GM19463 (cell line): ENCODE measurements around the gene SLC7A14.

Experiments used
- ATAC-seq: cut with Tn5 transposase; IDR thresholded peaks from one replicate; pipeline ENCODE4 v1.9.1; 2021; ENCODE audit warnings: mild to moderate bottlenecking, moderate library complexity; ENCODE audit not compliant: unreplicated experiment

Gene SLC7A14

DNA sequence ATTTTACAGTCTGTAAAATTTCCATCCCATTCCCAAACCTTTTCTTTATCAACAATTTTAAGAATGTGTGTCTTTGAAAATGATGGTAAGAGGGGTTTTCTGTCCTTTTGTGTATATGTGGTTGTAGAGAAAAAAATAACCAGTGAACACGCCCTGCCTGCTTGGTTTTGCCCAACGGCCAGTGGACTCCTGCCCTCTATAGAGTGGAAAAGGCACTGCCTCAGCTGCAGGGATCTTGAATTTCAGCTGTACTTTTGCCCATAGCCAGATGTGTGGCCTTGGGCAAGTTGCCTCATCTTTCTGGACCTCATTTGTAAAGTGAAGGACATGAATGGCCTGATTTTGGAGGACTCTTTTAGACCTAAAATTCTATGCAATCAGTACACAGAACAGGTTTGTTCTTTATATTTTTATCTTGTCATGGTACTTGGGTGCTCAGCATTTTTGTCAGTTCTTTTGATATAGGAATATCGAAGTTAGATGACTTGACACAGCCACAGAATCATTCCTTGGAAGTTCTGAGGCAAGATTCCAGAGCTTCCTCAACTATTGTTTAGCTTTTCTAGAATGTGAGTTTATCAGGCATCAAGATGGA, 86.2 kb downstream of the SLC7A14 start:
- ATAC-seq: no peak

DNA sequence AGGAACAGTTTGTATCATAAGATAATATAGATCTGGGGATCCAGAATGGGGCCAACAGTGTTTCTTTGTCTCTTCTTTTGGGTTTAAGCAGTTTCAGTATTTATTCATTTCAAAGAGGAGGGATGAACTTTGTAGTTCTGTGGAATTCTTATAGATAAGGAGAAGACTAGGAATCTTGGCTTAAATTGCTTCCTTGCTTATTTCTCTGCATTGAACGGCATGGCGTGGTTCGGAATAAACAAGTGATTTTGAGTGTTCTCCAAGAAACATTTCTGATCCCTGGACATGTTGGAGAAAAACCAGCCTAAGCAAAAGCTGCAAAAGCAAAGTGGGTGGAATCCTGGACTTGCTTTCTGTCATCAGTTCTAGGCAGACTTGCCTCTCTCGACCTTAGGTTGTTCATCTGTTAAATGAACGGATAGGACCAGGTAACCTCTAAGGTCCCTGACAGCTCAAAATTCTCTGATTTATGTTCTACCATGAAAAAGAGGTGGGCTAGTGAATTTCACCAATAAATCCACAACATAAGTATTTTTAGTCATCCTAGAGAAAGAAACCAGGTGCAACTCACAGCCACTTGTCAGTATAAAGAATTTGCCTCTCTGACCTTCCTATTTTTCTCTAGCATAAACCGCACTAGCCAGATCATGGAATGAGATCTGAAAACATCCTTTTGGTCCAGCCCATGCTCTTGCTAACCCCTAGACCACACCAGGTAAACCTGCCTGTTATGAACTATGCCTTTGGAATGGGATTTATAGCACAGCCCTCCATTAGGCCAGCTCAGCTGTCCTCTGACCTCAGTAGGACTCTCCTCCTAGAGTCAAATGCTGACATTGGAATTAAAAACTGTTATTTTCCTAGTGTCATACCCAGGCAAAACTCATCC, 88.4 kb downstream of the SLC7A14 start:
- no peak for ATAC-seq

DNA sequence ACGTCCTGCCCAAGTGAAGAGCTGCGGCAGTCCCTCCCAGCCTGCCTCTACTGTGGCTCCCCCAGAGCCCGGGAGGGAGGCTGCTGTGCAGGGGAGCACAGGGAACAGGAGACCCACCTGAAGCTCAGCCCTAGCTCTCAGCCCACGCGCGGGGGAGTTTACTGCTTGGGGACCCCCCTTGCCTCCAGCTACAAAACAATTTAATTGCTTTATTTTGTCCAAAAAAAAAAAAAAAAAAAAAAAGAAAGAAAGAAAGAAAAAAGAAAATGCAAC, 89.1 kb downstream of the SLC7A14 start:
- ATAC-seq: no peak

DNA sequence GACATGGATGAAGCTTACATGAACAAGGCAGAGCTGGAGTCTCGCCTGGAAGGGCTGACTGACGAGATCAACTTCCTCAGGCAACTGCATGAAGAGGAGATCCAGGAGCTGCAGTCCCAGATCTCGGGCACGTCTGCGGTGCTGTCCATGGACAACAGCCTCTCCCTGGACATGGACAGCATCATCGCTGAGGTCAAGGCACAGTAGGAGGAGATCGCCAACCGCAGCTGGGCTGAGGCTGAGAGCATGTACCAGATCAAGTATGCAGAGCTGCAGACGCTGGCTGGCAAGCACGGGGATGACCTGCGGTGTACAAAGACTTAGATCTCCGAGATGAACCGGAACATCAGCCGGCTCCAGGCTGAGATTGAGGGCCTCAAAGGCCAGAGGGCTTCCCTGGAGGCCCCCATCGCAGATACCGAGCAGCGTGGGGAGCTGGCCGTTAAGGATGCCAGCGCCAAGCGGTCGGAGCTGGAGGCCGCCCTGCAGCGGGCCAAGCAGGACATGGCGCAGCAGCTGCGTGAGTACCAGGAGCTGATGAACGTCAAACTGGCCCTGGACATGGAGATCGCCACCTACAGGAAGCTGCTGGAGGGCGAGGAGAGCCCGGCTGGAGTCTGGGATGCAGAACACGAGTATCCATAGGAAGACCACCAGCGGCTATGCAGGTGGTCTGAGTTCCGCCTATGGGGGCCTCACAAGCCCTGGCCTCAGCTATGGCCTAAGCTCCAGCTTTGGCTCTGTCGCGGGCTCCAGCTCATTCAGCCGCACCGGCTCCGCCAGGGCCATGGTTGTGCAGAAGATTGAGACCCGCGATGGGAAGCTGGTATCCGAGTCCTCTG, 89.6 kb downstream of the SLC7A14 start:
- ATAC-seq: no peak

- no peak for ATAC-seq
Measured at GRCh38 chr3:170494766-170495165, 91.1 kb downstream of the SLC7A14 start.

GRCh38 chr3:170493712-170494182, 92.1 kb downstream of the SLC7A14 start:
- ATAC-seq: no peak

GRCh38 chr3:170491901-170492300, 94.0 kb downstream of the SLC7A14 start:
- no peak for ATAC-seq

DNA sequence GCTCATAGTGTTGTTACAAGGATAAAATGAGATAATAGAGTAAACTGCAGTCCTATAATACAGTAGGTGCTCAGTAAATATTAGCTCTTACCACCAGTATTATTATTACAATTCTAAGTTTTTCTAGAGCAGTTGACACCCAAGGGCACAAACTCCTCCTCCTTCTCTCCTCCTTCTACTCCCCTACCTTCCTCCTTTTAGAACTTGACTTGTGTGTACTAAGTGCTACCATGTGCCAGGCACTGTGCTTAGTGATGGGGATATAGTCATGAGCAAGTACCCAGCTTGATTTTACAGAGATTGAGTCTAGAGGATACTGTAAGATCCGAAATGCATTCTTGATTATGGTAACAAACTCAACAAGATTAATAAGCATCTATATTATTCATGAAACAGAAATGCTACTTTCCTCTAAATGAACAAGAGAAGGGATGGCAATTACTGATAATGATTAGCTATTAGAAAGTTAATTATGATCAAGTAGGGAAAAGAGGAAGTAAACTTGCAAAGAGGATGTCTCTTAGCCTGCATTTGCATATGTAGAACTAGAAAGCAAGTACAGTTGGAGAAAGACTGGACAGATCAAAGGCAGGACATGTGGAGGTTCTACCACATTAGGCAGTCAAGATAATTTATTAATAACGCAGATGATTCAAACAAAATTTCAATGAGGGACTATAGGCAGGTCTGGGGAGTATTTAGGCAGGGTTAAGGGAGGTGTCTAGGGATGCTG, 94.9 kb downstream of the SLC7A14 start:
- no peak for ATAC-seq

DNA sequence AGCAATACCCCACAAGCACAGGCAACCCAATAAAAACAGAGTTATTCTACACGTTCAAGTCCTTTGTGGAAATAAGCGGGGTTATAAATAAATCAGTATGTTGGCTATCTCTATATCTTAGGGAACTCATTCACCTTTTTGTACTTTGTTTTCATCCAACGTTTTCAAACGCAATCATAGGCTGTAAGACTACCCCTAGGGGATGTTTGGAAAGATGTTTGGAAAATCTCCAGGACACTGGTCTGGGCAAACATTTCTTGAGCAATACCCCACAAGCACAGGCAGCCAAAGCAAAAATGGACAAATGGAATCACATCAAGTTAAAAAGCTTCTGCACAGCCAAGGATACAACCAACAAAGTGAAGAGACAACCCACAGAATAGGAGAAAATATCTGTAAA, 97.1 kb downstream of the SLC7A14 start:
- ATAC-seq: no peak

DNA sequence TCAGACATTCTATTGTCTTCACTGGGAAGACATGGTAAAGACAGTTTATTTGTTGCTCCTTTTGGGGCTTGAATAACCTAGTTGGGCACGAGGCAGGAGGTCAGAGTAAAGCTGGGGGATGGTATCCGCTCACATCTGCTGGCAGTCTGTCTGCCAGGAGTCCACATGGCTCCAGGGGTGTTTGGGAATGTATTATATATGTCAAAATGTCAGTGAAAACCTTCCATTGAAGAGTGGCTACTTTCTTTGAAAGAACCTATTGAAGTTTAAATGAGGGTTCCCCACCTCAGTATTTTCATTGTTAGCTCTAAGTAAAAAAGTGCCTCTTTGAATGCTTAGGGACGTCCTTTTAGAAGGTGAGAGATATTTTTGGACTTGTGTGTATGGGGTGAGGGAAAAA, 98.8 kb downstream of the SLC7A14 start:
- no peak for ATAC-seq

GRCh38 chr3:170486398-170486797, 99.5 kb downstream of the SLC7A14 start:
- ATAC-seq: no peak

DNA sequence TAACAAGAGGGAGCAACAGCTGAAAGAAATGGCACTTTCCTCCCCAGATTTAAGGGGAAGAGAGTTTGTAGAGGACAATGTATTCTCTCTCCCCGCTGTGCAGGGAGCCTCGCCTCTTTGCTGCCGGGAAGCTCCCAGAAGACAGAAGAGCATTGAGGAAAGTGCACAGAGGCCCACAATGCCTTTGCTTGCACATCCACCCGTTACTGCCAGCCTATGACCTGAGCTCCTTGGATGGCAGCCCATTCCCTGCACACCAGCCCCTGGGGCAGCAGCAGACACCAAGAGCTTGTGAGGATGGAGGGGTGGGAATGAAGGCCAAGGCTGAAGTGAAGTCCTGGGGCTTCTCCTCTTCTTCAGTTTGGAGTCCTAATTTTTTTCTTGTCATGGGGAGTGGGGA, 100.2 kb downstream of the SLC7A14 start:
- ATAC-seq: no peak

- ATAC-seq: no peak
Measured at GRCh38 chr3:170485294-170485693, 100.6 kb downstream of the SLC7A14 start.

DNA sequence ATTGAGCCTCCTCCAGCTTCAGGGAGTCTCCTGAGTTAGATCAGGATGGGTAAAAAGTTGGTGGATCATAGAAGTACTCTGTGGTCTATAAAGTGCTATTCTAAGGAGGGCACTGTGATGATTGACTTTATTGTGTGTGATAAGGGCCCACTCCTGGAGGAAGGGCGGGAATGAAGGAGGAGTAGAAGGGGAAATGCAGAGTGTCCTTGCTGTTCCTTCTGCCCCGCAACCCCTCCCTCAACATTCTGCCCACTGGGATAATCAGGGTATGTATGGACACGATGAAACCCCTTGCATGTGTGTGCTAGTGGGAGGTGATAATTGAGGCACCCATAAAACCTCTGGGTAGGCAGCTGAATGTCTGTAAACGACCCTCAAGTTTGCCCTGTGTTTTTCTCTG, 101.0 kb downstream of the SLC7A14 start:
- no peak for ATAC-seq

DNA sequence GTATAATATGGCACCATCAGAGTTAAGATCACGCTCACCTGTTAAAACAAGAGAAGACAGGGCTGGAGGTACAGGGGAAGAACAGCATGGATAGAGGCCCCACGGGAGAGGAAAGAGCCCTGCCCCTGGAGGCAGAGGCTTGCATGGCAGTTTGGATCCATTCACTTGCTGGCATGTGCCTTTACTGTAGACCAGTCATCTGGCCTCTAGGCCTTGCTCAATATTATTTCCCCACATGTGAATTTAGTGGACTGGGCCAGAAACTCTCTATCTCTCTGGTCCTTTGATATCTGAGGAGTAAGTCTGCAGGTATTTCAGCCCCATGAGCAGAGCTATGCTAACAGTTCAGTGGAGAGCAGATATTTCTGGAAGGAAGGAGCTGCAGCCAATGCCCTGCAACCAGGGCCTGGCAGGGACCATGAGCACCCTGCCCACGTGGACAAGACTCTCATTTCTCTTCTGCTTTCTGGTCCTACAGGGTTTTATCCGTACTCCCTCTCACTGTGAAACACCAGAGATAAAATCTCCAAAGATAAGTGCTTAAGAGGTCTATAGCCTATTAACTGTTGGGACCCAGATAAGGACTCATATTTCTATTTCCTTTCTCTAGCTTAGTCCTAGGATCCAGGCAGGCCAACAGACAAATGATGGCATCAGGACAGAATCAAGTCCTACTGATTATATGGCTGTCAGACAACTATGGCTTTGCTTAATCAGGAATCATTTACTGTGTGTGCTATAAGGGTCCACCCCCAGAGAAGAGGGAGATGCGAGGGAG, 102.2 kb downstream of the SLC7A14 start:
- ATAC-seq: no peak

GRCh38 chr3:170482199-170482598, 103.7 kb downstream of the SLC7A14 start:
- no peak for ATAC-seq

GRCh38 chr3:170480111-170480510, 105.8 kb downstream of the SLC7A14 start:
- no peak for ATAC-seq

- no peak for ATAC-seq
Measured at GRCh38 chr3:170477395-170477794, 108.5 kb downstream of the SLC7A14 start.

GRCh38 chr3:170476291-170476690, 109.6 kb downstream of the SLC7A14 start:
- no peak for ATAC-seq

DNA sequence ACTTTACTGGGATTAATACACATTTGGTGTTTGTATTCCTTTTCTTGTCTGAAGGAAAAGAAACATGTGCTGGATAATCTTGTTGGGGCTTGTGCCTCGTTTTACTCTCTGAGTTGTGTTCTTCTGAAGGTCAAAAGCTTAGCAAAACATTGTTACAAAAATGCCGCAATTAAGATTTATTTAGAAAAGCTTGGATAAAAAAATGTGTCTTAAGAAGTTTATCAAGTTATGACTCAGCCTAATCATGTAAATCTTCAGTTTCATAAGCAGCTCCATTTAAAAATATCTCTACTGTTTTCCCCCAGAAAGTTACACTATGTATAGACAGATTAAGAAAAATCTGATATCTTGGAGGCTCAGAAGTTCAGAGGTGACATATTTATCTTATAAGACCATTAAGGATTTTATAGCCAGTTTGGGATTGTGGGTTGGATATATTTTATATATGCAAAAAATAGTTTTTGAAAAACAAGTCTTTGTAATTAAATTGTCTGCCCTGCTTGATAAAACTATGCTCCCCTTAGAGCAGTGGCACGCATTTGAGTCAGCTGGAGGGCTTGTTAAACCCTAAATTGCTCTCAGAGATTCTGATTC, 110.7 kb downstream of the SLC7A14 start:
- no peak for ATAC-seq
